ENCODE results near the gene EDEM1.
"Not testable (repeated sequence)": the region's sequence is repeated elsewhere in the genome, so short reads cannot be mapped to it uniquely, and the experiment has no call there.

EDEM1 gene

GRCh38 chr3:5238545-5238944 is 51.0 kb downstream of the EDEM1 start:
- no peak for DNase-seq

GRCh38 chr3:5239602-5240001 is 52.1 kb downstream of the EDEM1 start:
- DNase-seq = peak; percentile 81

GRCh38 chr3:5240740-5241139 is 53.2 kb downstream of the EDEM1 start:
- no peak for DNase-seq

GRCh38 chr3:5242785-5243184 is 55.3 kb downstream of the EDEM1 start:
- not testable (repeated sequence) for DNase-seq

GRCh38 chr3:5245927-5246326 is 58.4 kb downstream of the EDEM1 start:
- DNase-seq = no peak

GRCh38 chr3:5248822-5249221 is 61.3 kb downstream of the EDEM1 start:
- no peak for DNase-seq

- peak; percentile 36 for DNase-seq
These were observed 63.1 kb downstream of the EDEM1 start for GRCh38 chr3:5250467-5251195.

- no peak for DNase-seq
These were observed 63.7 kb downstream of the EDEM1 start for GRCh38 chr3:5251196-5251583.

GRCh38 chr3:5252131-5252530 is 64.6 kb downstream of the EDEM1 start:
- DNase-seq = no peak

GRCh38 chr3:5254281-5255048 is 67.0 kb downstream of the EDEM1 start:
- DNase-seq = no peak

GRCh38 chr3:5255404-5256344 is 68.2 kb downstream of the EDEM1 start:
- DNase-seq = no peak

- no peak for DNase-seq
These were observed 71.0 kb downstream of the EDEM1 start for GRCh38 chr3:5258526-5258925.

GRCh38 chr3:5260992-5261501 is 73.5 kb downstream of the EDEM1 start:
- DNase-seq = no peak

- DNase-seq = no peak
These were observed 75.0 kb downstream of the EDEM1 start for GRCh38 chr3:5262507-5262906.

- peak; percentile 81 for DNase-seq
These were observed 76.6 kb downstream of the EDEM1 start for GRCh38 chr3:5264093-5264600.

- DNase-seq = peak; percentile 59
These were observed 77.6 kb downstream of the EDEM1 start for GRCh38 chr3:5264896-5265770.

GRCh38 chr3:5267252-5267651 is 79.7 kb downstream of the EDEM1 start:
- no peak for DNase-seq

- DNase-seq = no peak
These were observed 80.4 kb downstream of the EDEM1 start for GRCh38 chr3:5267889-5268288.

Data from fibroblast of upper back skin (primary cell).